NCI-H524 treated with DMSO at 0.1 percent for 48 hours (cell line): ENCODE data around the gene SFXN5.
"Not testable (repeated sequence)": the region's sequence is repeated elsewhere in the genome, so short reads cannot be mapped to it uniquely, and the experiment has no call there.

Source experiments
- DNase-seq: peaks from one replicate; lab custom pipeline; 2025; lab: John Stamatoyannopoulos, UW

Gene SFXN5

GRCh38 chr2:73078457-73079411 lies 7.2 kb upstream of the SFXN5 start:
- DNase-seq, result no peak

DNA sequence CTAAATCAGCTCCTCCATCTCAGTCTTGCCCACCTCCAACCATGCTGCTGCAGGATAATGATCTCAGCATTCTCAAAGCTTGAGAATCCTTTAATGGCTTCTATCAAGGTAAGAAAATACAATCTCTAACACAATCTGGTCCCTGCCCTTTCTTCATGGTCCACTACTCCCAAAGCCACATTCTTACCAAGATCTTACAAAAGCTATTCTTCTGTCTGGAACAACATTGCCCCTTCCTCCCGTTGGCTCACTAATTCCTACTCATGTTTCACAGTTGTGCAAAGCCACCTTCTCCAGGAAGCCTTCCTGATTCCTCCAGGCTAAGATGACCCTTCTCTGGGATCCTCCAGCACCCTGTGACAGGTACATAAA lies 5.9 kb upstream of the SFXN5 start:
- DNase-seq, result no peak

GRCh38 chr2:73076701-73077423 lies 5.3 kb upstream of the SFXN5 start:
- DNase-seq, result no peak

DNA sequence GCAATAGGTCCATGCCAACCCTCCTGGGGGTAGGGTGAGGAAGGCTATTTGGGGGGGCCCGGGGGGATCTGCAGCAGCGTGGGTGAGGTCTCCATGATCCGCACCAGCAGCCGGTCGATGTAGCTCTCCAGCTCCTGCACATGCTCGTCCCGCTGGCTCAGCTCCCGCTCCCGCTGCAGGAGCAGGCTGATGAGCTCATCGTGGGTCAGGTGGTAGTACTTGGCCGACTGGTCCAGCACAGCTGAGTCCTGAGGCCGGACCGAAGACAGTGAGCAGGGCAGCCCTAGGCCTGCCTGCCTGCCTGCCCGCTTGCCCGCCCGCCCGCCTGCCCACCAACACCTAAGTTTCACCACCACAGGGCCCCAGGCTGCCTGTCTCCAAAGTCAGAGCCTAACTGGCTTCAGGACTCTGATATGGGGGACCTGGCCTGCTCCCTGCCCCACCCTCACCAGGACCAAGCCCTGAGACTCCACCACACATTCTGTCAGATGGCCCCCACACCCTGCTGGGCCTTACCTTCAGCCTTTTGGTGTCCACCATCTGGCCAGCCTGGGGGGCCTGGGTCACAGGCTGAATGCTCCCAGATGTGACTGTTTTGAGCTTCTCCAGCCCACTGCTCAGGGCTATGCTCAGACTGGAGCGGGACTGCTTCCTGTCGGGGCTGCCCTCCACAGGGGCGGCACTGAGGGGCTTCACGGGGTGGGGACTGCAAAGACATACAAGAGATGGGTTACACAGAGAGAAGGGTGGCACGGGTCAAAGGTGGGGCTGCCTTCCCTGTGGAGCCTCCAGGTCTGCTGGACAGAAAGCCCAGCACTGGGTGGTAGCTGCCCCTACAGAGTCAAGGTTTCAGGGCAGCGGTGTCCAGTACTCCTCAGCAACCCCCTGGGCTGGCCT lies 4.2 kb upstream of the SFXN5 start:
- DNase-seq, result no peak

- DNase-seq, result no peak
These were observed 2.9 kb upstream of the SFXN5 start for GRCh38 chr2:73074110-73075069.

- DNase-seq, result no peak
These were observed 904 bp upstream of the SFXN5 start for GRCh38 chr2:73072416-73072815.

DNA sequence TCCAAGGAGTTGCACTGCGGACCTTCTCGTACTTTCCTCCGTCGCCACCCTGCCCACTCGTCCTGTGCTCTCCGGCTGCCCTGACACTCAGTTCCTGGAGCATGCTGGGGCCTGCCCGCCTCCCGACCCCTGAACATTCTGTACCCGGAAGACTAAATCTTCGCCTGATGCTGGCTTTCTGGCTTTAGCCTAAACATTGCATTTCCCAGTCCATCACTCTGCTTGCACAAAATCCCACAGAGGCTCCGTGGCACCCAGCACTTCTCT lies 550 bp upstream of the SFXN5 start:
- DNase-seq, result no peak

GRCh38 chr2:73070643-73071359 lies 711 bp downstream of the SFXN5 start:
- DNase-seq, result no peak

DNA sequence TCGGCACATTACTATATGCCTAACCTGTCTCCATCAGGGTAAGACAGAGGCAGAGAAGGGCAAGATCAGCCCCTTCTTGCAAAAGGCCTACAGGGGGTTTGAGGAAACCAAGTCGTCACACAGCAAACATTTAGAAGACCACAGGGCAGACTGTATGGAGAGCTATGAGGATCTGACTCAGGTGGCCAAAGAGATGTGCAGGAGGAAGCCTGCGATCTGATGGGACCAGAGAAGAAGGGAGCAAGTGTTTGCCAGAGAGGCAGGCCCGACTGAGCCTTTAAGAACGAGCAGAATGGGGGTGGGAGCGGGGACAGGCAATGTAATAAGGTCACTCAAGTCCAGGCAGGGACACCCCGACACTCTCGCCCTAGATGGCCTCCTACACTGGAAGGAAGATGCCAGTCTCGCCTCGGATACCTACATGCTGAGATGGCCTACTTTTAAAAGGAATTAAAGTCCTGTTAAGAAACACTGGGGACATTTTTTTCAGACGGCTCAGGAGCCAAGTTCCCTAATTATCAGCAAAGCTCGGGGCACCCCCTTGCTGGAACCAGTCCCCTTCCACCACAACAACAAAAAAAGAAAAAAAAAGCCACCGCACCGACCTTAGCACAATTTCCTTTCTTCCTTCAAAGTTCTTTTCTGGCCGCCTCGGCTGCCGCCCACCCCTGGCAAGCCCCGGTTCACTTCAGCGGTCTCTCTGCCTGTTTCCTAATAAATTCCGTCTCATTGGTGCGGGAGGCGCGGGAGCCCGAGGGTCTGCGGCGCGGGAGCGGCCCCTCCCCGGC lies 1.5 kb downstream of the SFXN5 start:
- no peak for DNase-seq

- no peak for DNase-seq
These were observed 2.3 kb downstream of the SFXN5 start for GRCh38 chr2:73069041-73069854.

DNA sequence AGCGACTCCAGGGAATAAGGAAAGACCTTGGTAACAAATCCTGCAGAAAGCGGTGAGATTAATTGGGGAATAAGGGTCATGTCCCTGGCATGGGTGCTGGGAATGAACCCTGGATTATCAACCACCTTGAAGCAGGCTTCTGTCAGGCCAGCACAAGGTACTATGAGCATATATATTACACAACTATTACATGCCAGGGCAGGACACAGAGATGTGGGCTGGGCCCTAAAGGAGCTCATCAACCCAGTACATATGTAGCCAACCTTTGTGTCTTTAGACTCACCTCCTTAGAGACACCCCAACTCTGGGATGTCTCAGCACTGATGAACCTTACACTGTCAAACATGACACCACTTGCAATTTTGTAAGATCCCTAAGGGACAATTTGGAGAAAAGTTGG lies 3.4 kb downstream of the SFXN5 start:
- no peak for DNase-seq

DNA sequence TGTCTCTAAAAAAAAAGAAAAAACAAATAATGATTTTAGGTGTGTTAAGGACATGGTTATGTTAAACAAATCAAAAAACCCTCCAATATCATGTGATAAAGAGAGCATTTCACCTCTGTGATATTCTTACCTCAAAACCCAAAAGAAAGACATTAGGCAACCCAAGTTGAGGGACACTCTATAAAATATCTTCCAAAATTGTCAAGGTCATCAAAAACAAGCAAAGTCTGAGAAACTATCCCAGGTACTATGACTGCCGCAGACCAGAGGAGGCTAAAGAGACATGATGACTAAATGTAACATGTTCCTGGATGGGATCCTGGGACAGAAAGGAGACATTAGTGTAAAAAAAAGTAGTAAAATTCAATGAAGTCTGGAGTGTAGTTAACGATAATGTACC lies 4.5 kb downstream of the SFXN5 start:
- DNase-seq, result no peak

GRCh38 chr2:73065070-73065469 lies 6.4 kb downstream of the SFXN5 start:
- DNase-seq, result not testable (repeated sequence)

GRCh38 chr2:73063909-73064875 lies 7.3 kb downstream of the SFXN5 start:
- DNase-seq, result no peak

- DNase-seq, result no peak
These were observed 8.0 kb downstream of the SFXN5 start for GRCh38 chr2:73063472-73063871.

DNA sequence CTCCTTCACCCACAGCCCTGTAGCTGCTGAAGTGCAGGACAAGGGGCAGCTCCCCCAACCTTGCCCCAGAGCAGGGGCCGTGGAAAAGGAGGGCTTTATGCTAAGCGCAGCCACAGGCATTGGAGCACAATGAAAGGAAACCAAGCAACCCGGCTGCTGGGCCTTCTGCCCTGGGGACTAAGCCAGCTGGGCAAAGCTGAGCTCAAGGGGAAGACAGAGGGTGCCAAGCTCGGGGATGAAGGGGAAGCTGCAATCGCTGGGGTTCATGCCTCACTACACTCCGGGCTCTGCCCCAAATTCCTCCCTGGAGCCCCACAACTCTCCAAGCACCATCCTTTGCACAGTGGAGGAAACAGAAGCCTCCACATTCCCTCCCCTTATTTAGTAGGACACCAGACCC lies 12.4 kb downstream of the SFXN5 start:
- no peak for DNase-seq

DNA sequence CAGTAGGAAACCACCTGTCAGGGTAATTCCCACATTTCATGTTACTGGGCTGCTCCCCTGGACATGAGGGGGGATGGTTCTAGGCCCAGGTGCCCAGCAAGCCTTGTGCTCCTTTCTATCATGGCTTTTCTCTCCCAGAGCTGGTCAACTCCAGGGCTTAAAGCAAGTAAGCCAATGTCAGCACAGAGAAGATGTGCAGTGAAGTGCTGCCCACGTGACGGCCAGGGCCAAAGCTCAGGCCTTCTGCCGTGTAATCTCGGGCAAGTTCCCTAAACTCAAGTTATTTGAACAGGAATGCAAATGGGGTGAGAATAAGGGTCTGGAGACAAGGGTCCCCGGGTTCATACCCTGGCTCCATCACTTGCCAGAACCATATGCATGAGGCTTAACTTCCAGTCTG lies 16.5 kb downstream of the SFXN5 start:
- no peak for DNase-seq
